Measurements from ENCODE around the gene STMN1. TPM values are rescaled to one million over a fixed set of nuclear protein-coding genes. Genes with fewer than 3 reads are reported as not detected.

Gene STMN1
- total RNA-seq, 1 experiment from 2014 or later, result 368 TPM

DNA sequence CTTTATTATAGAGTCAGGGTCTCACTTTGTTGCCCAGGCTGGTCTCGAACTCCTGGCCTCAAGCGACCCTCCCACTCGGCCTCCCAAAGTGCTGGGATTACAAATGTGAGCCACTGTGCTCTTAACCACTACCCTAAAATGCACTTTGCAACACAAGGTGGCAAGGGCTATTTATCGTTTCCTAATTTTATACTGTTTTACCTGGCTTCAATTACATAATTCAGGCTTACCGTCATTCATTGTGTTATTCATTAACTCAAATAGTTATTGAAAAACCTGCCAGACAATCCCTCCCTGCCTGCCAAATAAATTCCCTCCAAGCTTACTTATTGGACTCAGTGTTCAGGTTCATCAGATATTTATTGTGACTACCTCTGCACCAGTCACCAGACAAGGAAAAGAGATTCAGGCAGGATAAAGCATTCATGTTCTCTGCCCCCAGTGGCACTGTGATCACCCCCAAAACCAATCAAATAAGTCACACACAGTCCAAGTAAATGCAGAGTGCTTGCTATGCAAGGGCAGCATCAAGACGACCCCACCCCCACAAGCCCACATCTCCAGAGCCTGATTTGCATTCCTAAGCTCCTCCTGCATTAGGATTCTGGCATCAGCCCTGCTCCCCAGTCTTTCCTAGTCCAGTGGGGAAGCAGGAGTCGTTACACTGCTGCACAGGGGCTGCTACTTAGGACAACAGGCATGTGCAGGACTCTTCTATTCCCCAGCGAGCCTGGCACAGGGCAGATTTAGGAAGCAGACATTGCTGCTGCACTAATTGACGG is 38.8 kb downstream of the STMN1 start (continued):
- TF ChIP-seq, protein P1, sequence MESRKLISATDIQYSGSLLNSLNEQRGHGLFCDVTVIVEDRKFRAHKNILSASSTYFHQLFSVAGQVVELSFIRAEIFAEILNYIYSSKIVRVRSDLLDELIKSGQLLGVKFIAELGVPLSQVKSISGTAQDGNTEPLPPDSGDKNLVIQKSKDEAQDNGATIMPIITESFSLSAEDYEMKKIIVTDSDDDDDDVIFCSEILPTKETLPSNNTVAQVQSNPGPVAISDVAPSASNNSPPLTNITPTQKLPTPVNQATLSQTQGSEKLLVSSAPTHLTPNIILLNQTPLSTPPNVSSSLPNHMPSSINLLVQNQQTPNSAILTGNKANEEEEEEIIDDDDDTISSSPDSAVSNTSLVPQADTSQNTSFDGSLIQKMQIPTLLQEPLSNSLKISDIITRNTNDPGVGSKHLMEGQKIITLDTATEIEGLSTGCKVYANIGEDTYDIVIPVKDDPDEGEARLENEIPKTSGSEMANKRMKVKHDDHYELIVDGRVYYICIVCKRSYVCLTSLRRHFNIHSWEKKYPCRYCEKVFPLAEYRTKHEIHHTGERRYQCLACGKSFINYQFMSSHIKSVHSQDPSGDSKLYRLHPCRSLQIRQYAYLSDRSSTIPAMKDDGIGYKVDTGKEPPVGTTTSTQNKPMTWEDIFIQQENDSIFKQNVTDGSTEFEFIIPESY (IDR thresholded peaks at IDR 0.05; ENCODE audit: extremely low read depth, insufficient replicate concordance, low read length), result no peak
- TF ChIP-seq, protein P2, sequence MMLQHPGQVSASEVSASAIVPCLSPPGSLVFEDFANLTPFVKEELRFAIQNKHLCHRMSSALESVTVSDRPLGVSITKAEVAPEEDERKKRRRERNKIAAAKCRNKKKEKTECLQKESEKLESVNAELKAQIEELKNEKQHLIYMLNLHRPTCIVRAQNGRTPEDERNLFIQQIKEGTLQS (IDR thresholded peaks at IDR 0.05), result no peak
- no peak for TF ChIP-seq SIN3A (IDR thresholded peaks at IDR 0.05; ENCODE audit: low read depth)
- no peak for TF ChIP-seq JUND (IDR thresholded peaks at IDR 0.05)
- TF ChIP-seq EZH2phosphoT487 (IDR thresholded peaks at IDR 0.05; ENCODE audit: borderline replicate concordance), result no peak

DNA sequence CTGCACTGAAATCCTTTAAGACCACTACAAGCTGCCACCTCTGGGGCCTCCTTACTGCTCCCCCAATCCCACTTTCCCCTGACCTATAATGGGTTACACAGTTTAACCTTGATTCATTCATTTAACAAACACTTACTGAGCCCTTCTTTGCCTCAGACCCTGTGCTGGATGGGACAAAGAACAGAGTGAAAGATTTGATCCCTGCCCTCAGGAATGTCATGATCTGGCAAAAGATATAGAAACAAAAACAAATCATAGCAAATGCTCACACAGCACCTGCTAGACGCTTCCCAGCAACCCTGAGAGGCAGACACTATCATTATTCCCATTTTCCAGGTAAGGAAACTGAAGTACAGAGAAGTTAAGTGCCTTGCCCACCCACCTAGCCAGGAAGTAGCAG is 39.9 kb downstream of the STMN1 start:
- no TSS peak for BruUV-seq (replicated peaks)
- no peak for DNase-seq (ENCODE audit: low read depth, low spot score)
- Histone ChIP-seq H3K36me3 (ENCODE audit: control insufficient read depth in 1 of 2, insufficient read depth in 2 of 2, low read length in 2 of 2) (0 out of 4 replicates have a peak, but pooled peaks cover 0 to 6% of the 10 kb centered on the region in 2 experiments), H3K4me3 (replicated peaks in 1 of 2; ENCODE audit: low read depth in 1 of 2, low read length in 2 of 2) (no peak overlapping the region), H3K79me2 (ENCODE audit: insufficient read depth, low read length) (no peaks in the 10 kb centered on the region), H3K27me3 (ENCODE audit: insufficient read depth, low read length) (no peaks in the 10 kb centered on the region), H3K9me3 (ENCODE audit: control insufficient read depth in 1 of 2, insufficient read depth in 1 of 2, low read depth in 1 of 2, low read length in 2 of 2) (no peaks in the 10 kb centered on the region), H3K4me2 (ENCODE audit: low read length) (no peak overlapping the region), H3K9ac (ENCODE audit: low read length) (no peak overlapping the region), H3K27ac (ENCODE audit: low read depth, low read length) (no peak overlapping the region), H3K9me2 (ENCODE audit: insufficient read depth) (no peaks in the 10 kb centered on the region), H4K20me1 (ENCODE audit: insufficient read depth) (0 out of 2 replicates have a peak, but pooled peaks cover 3% of the 10 kb centered on the region), H2AFZ (ENCODE audit: low read depth, low read length, poor library complexity, severe bottlenecking) (no peak overlapping the region), H3K4me1 (ENCODE audit: control insufficient read depth in 1 of 2, insufficient read depth in 2 of 2, low read length in 2 of 2) (peaks cover 22 to 32% of the 10 kb centered on the region in 2 experiments)
- intact Hi-C loops (cut with micrococcal nuclease), result no loop called here
- CTCF ChIA-PET, result no interaction called here
- RAD21 ChIA-PET (ENCODE audit: low non-redundant PET in 1 of 2, low total read pairs in 2 of 2, uncharacterized antibody in 2 of 2, unreplicated experiment in 2 of 2), result no interaction called here
- TF ChIP-seq EZH2 (IDR thresholded peaks at IDR 0.05), result no peak
- no peak for TF ChIP-seq ELF1 (IDR thresholded peaks at IDR 0.05; ENCODE audit: borderline replicate concordance, low read depth)
- TF ChIP-seq SIN3A (IDR thresholded peaks at IDR 0.05; ENCODE audit: low read depth), result no peak
- TF ChIP-seq, protein P3, sequence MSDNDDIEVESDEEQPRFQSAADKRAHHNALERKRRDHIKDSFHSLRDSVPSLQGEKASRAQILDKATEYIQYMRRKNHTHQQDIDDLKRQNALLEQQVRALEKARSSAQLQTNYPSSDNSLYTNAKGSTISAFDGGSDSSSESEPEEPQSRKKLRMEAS (IDR thresholded peaks at IDR 0.05), result no peak
- TF ChIP-seq CBX3 (IDR thresholded peaks at IDR 0.05; ENCODE audit: low read depth), result no peak
- no peak for TF ChIP-seq POLR2A (IDR thresholded peaks at IDR 0.05; ENCODE audit: borderline replicate concordance, extremely low read depth, insufficient read depth, insufficient read length)
- no peak for TF ChIP-seq RAD21 (IDR thresholded peaks at IDR 0.05; ENCODE audit: low read depth)
- ATAC-seq, result no peak
- POLR2A ChIA-PET, result no interaction called here
